ENCODE measurements around the gene C22orf15. TPM values are rescaled to one million over a fixed set of nuclear protein-coding genes. Genes with fewer than 3 reads are reported as not detected.

C22orf15 gene
- total and polyA plus RNA-seq, 2 of the 8 experiments (the other 6 are each of a cell fraction or from before 2014, with no cell fraction given): 4.2 to 4.9 TPM

DNA sequence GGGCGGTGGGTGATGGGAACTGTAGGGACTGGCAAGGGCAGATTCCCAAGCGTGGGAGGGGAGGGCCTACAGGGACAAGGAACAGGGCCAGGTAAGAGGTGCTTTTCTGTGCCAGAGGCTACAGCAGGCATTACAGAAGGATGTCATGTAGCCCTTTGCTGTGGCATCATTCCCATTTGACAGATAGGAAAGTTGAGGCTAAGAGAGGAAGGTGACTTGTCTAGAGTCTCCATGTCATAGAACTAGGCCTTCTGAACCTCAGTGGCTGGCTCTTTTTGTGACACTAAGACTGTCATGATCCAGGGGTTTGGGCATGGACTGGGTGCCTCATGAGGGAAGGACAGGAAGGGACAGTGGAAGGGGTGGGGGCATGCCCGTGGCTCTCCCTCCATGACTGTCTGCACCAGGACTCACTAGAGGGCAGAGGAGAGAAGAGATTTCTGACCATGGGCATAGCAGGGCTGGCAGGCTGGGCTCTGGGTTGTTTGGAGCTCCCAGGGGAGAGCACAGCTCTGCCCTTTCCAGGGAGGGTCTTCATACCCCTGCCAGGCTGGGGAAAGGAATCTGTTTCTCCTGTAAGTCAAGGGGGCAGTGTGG lies 13.1 kb downstream of the C22orf15 start (continued):
- TF ChIP-seq KDM1A (IDR thresholded peaks at IDR 0.05; ENCODE audit: borderline replicate concordance, low read length) (peak; percentile 64; the same call in 1 of the 2 replicates), HDAC6 (IDR thresholded peaks at IDR 0.05; ENCODE audit: low read depth, low read length) (no peak)
- TF ChIP-seq, protein P1, sequence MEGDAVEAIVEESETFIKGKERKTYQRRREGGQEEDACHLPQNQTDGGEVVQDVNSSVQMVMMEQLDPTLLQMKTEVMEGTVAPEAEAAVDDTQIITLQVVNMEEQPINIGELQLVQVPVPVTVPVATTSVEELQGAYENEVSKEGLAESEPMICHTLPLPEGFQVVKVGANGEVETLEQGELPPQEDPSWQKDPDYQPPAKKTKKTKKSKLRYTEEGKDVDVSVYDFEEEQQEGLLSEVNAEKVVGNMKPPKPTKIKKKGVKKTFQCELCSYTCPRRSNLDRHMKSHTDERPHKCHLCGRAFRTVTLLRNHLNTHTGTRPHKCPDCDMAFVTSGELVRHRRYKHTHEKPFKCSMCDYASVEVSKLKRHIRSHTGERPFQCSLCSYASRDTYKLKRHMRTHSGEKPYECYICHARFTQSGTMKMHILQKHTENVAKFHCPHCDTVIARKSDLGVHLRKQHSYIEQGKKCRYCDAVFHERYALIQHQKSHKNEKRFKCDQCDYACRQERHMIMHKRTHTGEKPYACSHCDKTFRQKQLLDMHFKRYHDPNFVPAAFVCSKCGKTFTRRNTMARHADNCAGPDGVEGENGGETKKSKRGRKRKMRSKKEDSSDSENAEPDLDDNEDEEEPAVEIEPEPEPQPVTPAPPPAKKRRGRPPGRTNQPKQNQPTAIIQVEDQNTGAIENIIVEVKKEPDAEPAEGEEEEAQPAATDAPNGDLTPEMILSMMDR (IDR thresholded peaks at IDR 0.05; ENCODE audit: control extremely low read depth in 1 of 3, insufficient read depth in 1 of 3, low read depth in 1 of 3, low read length in 3 of 3): peak in 1 of 3 experiments; percentile 8; a peak in 1 of 4 replicates

Data from H1 (cell line).